K562 (cell line): ENCODE measurements around the gene CIAO3. TPM values are rescaled to one million over a fixed set of nuclear protein-coding genes. Genes with fewer than 3 reads are reported as not detected.

Experiments used
- ATAC-seq: fragments of 200-7000 bp; cut with Tn5 transposase; 3 replicates; pipeline ENCODE4 v1.9.1; 2020; ENCODE audit warnings: moderate library complexity
- BruUV-seq: library from RNA; stranded (reverse); fragments of 400-500 nt; replicated peaks from 2 replicates; lab custom pipeline; 2021; lab: Mats Ljungman, UMichigan
- CTCF ChIA-PET: fragments of 300-600 bp; formaldehyde crosslinking; extraction: SDS; loops from one replicate; lab custom pipeline; 2021; ENCODE audit warnings: low intra/inter-chr PET ratio; lab: Yijun Ruan, JAX
- POLR2A ChIA-PET: fragments of 300-600, 350-650 bp; sonication (Branson Sonifier 250); formaldehyde crosslinking; extraction: SDS; loops from one replicate; lab custom pipeline; 2021; ENCODE audit warnings: antibody characterized with exemption, inconsistent platforms; lab: Yijun Ruan, JAX
- DNase-seq, 4 experiments: peaks; one replicate each; pipeline versions ENCODE4 v3.0.0 to v3.0.0-alpha.2; 2011 to 2018; ENCODE audit warnings: low spot score in 3 of 4, mixed read lengths in 3 of 4; ENCODE audit errors: extremely low read depth in 1 of 4
- FAIRE-seq: peaks from 2 replicates; lab custom pipeline; 2011; peaks lifted over from hg19 to GRCh38; lab: Jason Lieb, UNC
- H2AFZ ChIP-seq: 2 replicates; pipeline ENCODE4 v1.6.0; 2011; ENCODE audit warnings: low read depth, low read length, control low read depth, inconsistent platforms
- H3K27ac ChIP-seq: fragments of 200-600 bp; 3 replicates; pipeline ENCODE4 v1.8.0; 2011; ENCODE audit warnings: low read depth, mild to moderate bottlenecking, control low read depth, inconsistent platforms, low read length, moderate library complexity, mixed read lengths; ENCODE audit errors: extremely low read depth
- H3K27me3 ChIP-seq, 2 experiments: fragments of 300-600 bp in 1 of 2; 2 replicates in 1 of 2; 3 replicates in 1 of 2; pipeline versions ENCODE4 v1.6.0 to v1.8.0; 2011; ENCODE audit warnings: inconsistent platforms in 2 of 2, low read length in 2 of 2, mild to moderate bottlenecking in 1 of 2, mixed read lengths in 1 of 2, moderate library complexity in 1 of 2; ENCODE audit not compliant: control insufficient read depth in 2 of 2, insufficient read depth in 2 of 2
- H3K36me3 ChIP-seq: fragments of 300-600 bp; 3 replicates; pipeline ENCODE4 v1.8.0; 2011; ENCODE audit warnings: mild to moderate bottlenecking, low read length, inconsistent platforms; ENCODE audit not compliant: control insufficient read depth, insufficient read depth
- H3K4me1 ChIP-seq, 2 experiments: fragments of 200-600 bp in 1 of 2; replicated peaks in 1 of 2; 2 replicates in 1 of 2; 3 replicates in 1 of 2; pipeline versions ENCODE4 v1.5.1 to v1.8.0; 2011; ENCODE audit warnings: inconsistent platforms in 2 of 2, low read length in 2 of 2, mild to moderate bottlenecking in 1 of 2, mixed read lengths in 1 of 2, moderate library complexity in 1 of 2; ENCODE audit not compliant: control insufficient read depth in 2 of 2, insufficient read depth in 2 of 2
- H3K4me2 ChIP-seq: 2 replicates; pipeline ENCODE4 v1.6.1; 2011; ENCODE audit warnings: low read length, control low read depth, inconsistent platforms, mixed read lengths; ENCODE audit not compliant: insufficient read depth
- H3K4me3 ChIP-seq: fragments of 200-600 bp; sonication (generic), shearing (Covaris generic); 2 replicates; pipeline ENCODE4 v1.5.1; 2016; ENCODE audit warnings: control low read depth, inconsistent platforms
- H3K79me2 ChIP-seq: fragments of 200-600 bp; 3 replicates; pipeline ENCODE4 v1.8.0; 2011; ENCODE audit warnings: low read length, inconsistent platforms; ENCODE audit not compliant: control insufficient read depth, insufficient read depth
- H3K9ac ChIP-seq, 2 experiments: 2 replicates each; pipeline versions ENCODE4 v1.6.0 to v1.6.1; 2011; ENCODE audit warnings: low read depth in 2 of 2, low read length in 2 of 2, control low read depth in 1 of 2, inconsistent platforms in 1 of 2, mild to moderate bottlenecking in 1 of 2, mixed read lengths in 1 of 2; ENCODE audit not compliant: insufficient read depth in 1 of 2
- H3K9me1 ChIP-seq: one replicate; pipeline ENCODE4 v1.6.0; 2011; ENCODE audit warnings: inconsistent platforms, mild to moderate bottlenecking, low read length, moderate library complexity; ENCODE audit not compliant: control insufficient read depth, insufficient read depth
- H3K9me3 ChIP-seq: replicated peaks from 2 replicates; pipeline ENCODE4 v1.5.1; 2011; ENCODE audit warnings: low read depth, low read length, inconsistent platforms; ENCODE audit not compliant: control insufficient read depth, insufficient read depth
- H4K20me1 ChIP-seq: replicated peaks from 2 replicates; pipeline ENCODE4 v1.6.1; 2011; ENCODE audit warnings: low read length, inconsistent platforms, mixed read lengths; ENCODE audit not compliant: control insufficient read depth, insufficient read depth
- NFIC ChIP-seq: fragments of 450-650 bp; IDR thresholded peaks from 2 replicates; pipeline ENCODE4 v1.6.1; 2017; ENCODE audit warnings: mild to moderate bottlenecking, inconsistent platforms
- NR4A1 ChIP-seq, 2 experiments: fragments of 250-450 bp in 1 of 2; fragments of 450-650 bp in 1 of 2; sonication (Bioruptor Pico) in 1 of 2; IDR thresholded peaks; 2 replicates each; pipeline versions ENCODE4 v1.4.0 to v1.6.1; 2016 to 2020; ENCODE audit warnings: mild to moderate bottlenecking in 2 of 2, missing compliant biosample characterization in 1 of 2, missing genetic modification characterization in 1 of 2, moderate library complexity in 1 of 2
- POLR2G ChIP-seq: fragments of 200-400 bp; formaldehyde crosslinking; IDR thresholded peaks from 2 replicates; pipeline ENCODE4 v1.6.1; 2017; ENCODE audit warnings: low read depth, mild to moderate bottlenecking, antibody characterized with exemption, low read length, moderate library complexity
- PRPF4 ChIP-seq: fragments of 200-400 bp; formaldehyde crosslinking; IDR thresholded peaks from one replicate; pipeline ENCODE4 v1.6.1; 2017; ENCODE audit warnings: low read length, low read depth, mild to moderate bottlenecking; ENCODE audit not compliant: insufficient read depth, poor library complexity, severe bottlenecking
- RB1 ChIP-seq: fragments of 450-650 bp; IDR thresholded peaks from 2 replicates; pipeline ENCODE4 v1.6.1; 2017; ENCODE audit warnings: low read depth, mild to moderate bottlenecking
- RBFOX2 ChIP-seq: fragments of 200-400 bp; formaldehyde crosslinking; IDR thresholded peaks from 2 replicates; pipeline ENCODE4 v1.6.1; 2017; ENCODE audit warnings: low read depth, mild to moderate bottlenecking, low read length, moderate library complexity
- RBM14 ChIP-seq: fragments of 200-400 bp; formaldehyde crosslinking; IDR thresholded peaks from 2 replicates; pipeline ENCODE4 v1.6.1; 2018; ENCODE audit warnings: low read depth, mild to moderate bottlenecking, low read length, moderate library complexity, borderline replicate concordance; ENCODE audit not compliant: insufficient read depth
- RBM22 ChIP-seq: fragments of 200-400 bp; formaldehyde crosslinking; IDR thresholded peaks from 2 replicates; pipeline ENCODE4 v1.6.1; 2018; ENCODE audit warnings: low read length, low read depth; ENCODE audit not compliant: poor library complexity, severe bottlenecking
- SAFB2 ChIP-seq: fragments of 200-400 bp; formaldehyde crosslinking; IDR thresholded peaks from 2 replicates; pipeline ENCODE4 v1.6.1; 2018; ENCODE audit warnings: borderline replicate concordance, low read length, low read depth, moderate library complexity; ENCODE audit not compliant: severe bottlenecking
- YBX1 ChIP-seq: fragments of 450-650 bp; IDR thresholded peaks from 2 replicates; pipeline ENCODE4 v1.7.1; 2016; ENCODE audit warnings: mild to moderate bottlenecking
- YY1 ChIP-seq, 3 experiments: IDR thresholded peaks; 2 replicates each; pipeline ENCODE4 v1.6.1; 2011; ENCODE audit warnings: low read length in 2 of 3, mild to moderate bottlenecking in 2 of 3, moderate library complexity in 2 of 3, borderline replicate concordance in 1 of 3, control low read depth in 1 of 3, low read depth in 1 of 3; ENCODE audit not compliant: insufficient read depth in 3 of 3, insufficient replicate concordance in 2 of 3, control insufficient read depth in 1 of 3, insufficient read length in 1 of 3; ENCODE audit errors: extremely low read depth in 1 of 3
- ZKSCAN8 ChIP-seq: fragments of 200-800 bp; sonication (Bioruptor generic); IDR thresholded peaks from 2 replicates; pipeline ENCODE4 v1.6.1; 2016; ENCODE audit warnings: missing genetic modification characterization, missing compliant biosample characterization
- ZNF717 ChIP-seq: fragments of 250-450 bp; sonication (Bioruptor Pico); IDR thresholded peaks from 2 replicates; pipeline ENCODE4 v1.5.0; 2021
- WGBS: fragments of 100-300 bp; shearing (Covaris generic); methylation state at CpG from one replicate; pipeline ENCODE4 v1.1.6; 2016; ENCODE audit warnings: low coverage, mixed read lengths; ENCODE audit not compliant: insufficient coverage; ENCODE audit errors: missing lambda C conversion rate; 5-methylcytosine and 5-hydroxymethylcytosine counted together
- in situ Hi-C: fragments of 300-500 bp; cut with MboI; formaldehyde crosslinking; loops from 4 replicates; pipeline ENCODE4 v1.15.0; 2018; ENCODE audit warnings: inconsistent platforms, mixed read lengths
- intact Hi-C: fragments of 100-400 bp; cut with micrococcal nuclease; formaldehyde crosslinking; loops from 2 replicates; pipeline ENCODE4 v1.14.2; 2022
- polyA plus RNA-seq, 8 experiments: library from polyadenylated mRNA; depleted of rRNA in 4 of 8; stranded (reverse) in 5 of 8; unstranded in 3 of 8; fragments of >200 nt; fragmentation: Nextera tagmentation in 2 of 8; fragmentation: Illumina TruSeq in 1 of 8; extraction: Ambion mirVana in 2 of 8; extraction: Trizol in 1 of 8; gene quantifications; 2 replicates each; pipeline versions ENCODE4 v1.2.1 to v1.2.3, GENCODE V29; 2011 to 2014; ENCODE audit warnings: inconsistent platforms in 1 of 8, missing spikeins in 1 of 8
- total RNA-seq, 7 experiments: library from RNA; depleted of rRNA in 6 of 7; stranded (reverse); fragments of >200 nt in 6 of 7; fragmentation: Illumina TruSeq in 2 of 7; extraction: Trizol in 2 of 7; gene quantifications; 2 replicates each; pipeline versions ENCODE4 v1.2.1 to v1.2.3, GENCODE V29; 2011 to 2021; ENCODE audit warnings: low replicate concordance in 1 of 7
- TF ChIP-seq, protein P1 (sequence below), 2 experiments: fragments of 450-650 bp; IDR thresholded peaks; 2 replicates each; pipeline ENCODE4 v1.6.1; 2016
- TF ChIP-seq, protein P2 (sequence below): fragments of 250-450 bp; sonication (Bioruptor Pico); IDR thresholded peaks from 2 replicates; pipeline ENCODE4 v1.5.1; 2021; ENCODE audit warnings: mild to moderate bottlenecking

The CIAO3 gene
- total and polyA plus RNA-seq, 9 of the 15 experiments (the other 6 are each of a cell fraction or from before 2014, with no cell fraction given) = 2.2 to 35.6 (median 18.7) TPM

DNA sequence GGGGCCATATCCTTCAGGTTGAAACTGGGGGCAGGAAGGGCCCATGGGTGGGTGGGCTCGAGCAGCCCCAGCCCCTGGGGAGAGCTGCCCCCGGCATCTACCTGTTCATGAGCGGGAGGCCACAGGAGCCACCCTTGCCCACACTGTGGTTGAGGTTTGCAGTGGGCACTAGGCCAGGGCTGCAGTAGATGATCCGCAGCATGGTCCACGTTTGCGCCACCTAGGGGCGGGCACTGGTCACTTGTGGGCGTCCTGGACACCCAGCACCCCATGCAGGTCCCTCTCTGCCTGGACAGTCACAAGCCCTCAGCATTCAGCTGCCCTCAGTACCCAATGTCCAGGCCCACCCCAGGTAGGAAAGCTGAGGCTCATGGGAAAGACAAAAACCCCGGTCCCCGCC lies 54.8 kb downstream of the CIAO3 start (continued):
- TF ChIP-seq YY1 (IDR thresholded peaks at IDR 0.05; ENCODE audit: borderline replicate concordance in 1 of 3, control insufficient read depth in 1 of 3, extremely low read depth in 1 of 3, insufficient read depth in 3 of 3, insufficient read length in 1 of 3, insufficient replicate concordance in 2 of 3, low read depth in 1 of 3, low read length in 2 of 3) (no peak), ZNF717 (CRISPR knock-in tag) (no peak)

DNA sequence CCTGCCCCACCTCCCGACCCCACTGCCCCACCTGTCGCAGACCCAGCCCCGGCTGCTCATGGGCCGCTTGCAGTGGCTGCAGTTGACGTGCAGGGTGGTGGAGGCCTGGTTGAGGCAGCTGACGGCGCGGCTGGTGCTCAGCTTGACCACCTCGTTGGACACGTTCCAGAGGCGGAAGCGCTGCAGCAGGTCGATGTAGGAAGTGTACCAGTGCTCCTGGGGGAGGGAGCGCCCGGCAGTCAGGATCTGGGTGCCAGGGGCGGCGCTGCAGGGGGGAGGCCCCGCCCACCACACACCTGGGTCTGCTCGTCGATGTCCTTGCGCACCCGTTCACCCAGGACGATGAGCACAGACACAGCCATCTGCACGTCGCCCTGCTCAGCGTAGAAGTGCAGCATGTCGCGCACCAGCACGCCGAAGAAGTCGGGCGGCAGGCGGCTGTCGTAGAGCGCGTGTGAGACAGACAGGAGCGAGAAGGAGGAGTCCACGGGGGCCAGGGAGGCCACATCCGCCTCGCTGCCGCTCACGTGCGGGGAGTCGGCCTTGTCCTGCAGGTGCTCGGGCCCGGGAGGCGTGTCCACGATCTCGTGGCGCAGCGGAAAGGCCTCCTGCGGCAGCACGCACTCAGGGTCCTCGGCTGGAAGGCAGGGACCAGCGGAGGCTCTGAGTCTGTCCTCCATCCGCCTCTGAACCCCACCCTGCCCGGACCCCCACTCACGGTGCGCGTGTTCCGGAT lies 55.7 kb downstream of the CIAO3 start:
- in situ Hi-C loops (no loop called here), intact Hi-C loops (loop anchor here (5.0 kb wide), 1 partner anchor 288 kb away; the partner anchor contains the start of gene NME4)
- H3K4me3 ChIP-seq = no peak overlapping the region
- DNase-seq (no peak), FAIRE-seq (no peak), ATAC-seq (no peak)
- no peaks in the 10 kb centered on the region for H3K27me3 ChIP-seq
- no peak overlapping the region for H3K27ac ChIP-seq
- BruUV-seq = no TSS peak
- ChIA-PET POLR2A (no interaction called here), CTCF (no interaction called here)
- H3K9ac ChIP-seq = 0 out of 4 replicates have a peak overlapping the region, but pooled peaks of 1 of the 2 experiments have one; percentile 21
- no peaks in the 10 kb centered on the region for H3K9me3 ChIP-seq
- H3K9me1 ChIP-seq = peaks cover 15% of the 10 kb centered on the region
- H2AFZ ChIP-seq = no peak overlapping the region
- peaks cover 54% of the 10 kb centered on the region for H3K79me2 ChIP-seq
- H3K4me2 ChIP-seq = no peak overlapping the region
- 93% methylated on average over 34 of the region's 61 CpGs for WGBS
- peaks cover 68% of the 10 kb centered on the region for H3K36me3 ChIP-seq
- H3K4me1 ChIP-seq = peaks cover 29 to 98% of the 10 kb centered on the region in 2 experiments
- H4K20me1 ChIP-seq = peaks cover 21% of the 10 kb centered on the region
- peak; percentile 61 for TF ChIP-seq POLR2G
- TF ChIP-seq RBM14 = 0 out of 2 replicates have a peak, but pooled peaks have one; percentile 2
- TF ChIP-seq RBM22 = peak; percentile 86
- no peak for TF ChIP-seq ZKSCAN8 (CRISPR knock-in tag)
- peak; percentile 64 for TF ChIP-seq PRPF4
- TF ChIP-seq, protein P1, sequence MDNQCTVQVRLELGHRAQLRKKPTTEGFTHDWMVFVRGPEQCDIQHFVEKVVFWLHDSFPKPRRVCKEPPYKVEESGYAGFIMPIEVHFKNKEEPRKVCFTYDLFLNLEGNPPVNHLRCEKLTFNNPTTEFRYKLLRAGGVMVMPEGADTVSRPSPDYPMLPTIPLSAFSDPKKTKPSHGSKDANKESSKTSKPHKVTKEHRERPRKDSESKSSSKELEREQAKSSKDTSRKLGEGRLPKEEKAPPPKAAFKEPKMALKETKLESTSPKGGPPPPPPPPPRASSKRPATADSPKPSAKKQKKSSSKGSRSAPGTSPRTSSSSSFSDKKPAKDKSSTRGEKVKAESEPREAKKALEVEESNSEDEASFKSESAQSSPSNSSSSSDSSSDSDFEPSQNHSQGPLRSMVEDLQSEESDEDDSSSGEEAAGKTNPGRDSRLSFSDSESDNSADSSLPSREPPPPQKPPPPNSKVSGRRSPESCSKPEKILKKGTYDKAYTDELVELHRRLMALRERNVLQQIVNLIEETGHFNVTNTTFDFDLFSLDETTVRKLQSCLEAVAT (IDR thresholded peaks at IDR 0.05) = peak in 1 of 2 experiments; percentile 67; a peak in 1 of 4 replicates
- TF ChIP-seq SAFB2 = no peak
- no peak for TF ChIP-seq NR4A1 (CRISPR knock-in tag; IDR thresholded peaks at IDR 0.05)
- TF ChIP-seq NR4A1 (tag; IDR thresholded peaks at IDR 0.05) = no peak
- peak; percentile 17; the same call in 1 of the 2 replicates for TF ChIP-seq RBFOX2
- TF ChIP-seq, protein P2, sequence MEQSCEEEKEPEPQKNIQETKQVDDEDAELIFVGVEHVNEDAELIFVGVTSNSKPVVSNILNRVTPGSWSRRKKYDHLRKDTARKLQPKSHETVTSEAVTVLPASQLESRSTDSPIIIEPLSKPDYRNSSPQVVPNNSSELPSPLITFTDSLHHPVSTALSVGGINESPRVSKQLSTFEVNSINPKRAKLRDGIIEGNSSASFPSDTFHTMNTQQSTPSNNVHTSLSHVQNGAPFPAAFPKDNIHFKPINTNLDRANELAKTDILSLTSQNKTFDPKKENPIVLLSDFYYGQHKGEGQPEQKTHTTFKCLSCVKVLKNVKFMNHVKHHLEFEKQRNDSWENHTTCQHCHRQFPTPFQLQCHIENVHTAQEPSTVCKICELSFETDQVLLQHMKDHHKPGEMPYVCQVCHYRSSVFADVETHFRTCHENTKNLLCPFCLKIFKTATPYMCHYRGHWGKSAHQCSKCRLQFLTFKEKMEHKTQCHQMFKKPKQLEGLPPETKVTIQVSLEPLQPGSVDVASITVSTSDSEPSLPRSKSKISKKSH (CRISPR knock-in tag) = no peak
- TF ChIP-seq YBX1 = no peak
- no peak for TF ChIP-seq RB1
- TF ChIP-seq NFIC = 0 out of 2 replicates have a peak, but pooled peaks have one; percentile 9
